T-helper 22 cell (primary cell): ENCODE data around the gene DNAJB12.
"Not testable (repeated sequence)": the region's sequence is repeated elsewhere in the genome, so short reads cannot be mapped to it uniquely, and the experiment has no call there.

Experiments used
- DNase-seq: peaks from one replicate; pipeline ENCODE4 v3.0.0-alpha.2; 2020; ENCODE audit warnings: low read depth

The DNAJB12 gene

GRCh38 chr10:72353028-72353964 lies 1.4 kb downstream of the DNAJB12 start:
- DNase-seq = no peak

GRCh38 chr10:72351479-72351878 lies 3.2 kb downstream of the DNAJB12 start:
- no peak for DNase-seq

- no peak for DNase-seq
Measured at GRCh38 chr10:72349438-72349837, 5.3 kb downstream of the DNAJB12 start.

GRCh38 chr10:72348282-72348681 lies 6.4 kb downstream of the DNAJB12 start:
- no peak for DNase-seq

- not testable (repeated sequence) for DNase-seq
Measured at GRCh38 chr10:72346117-72346516, 8.6 kb downstream of the DNAJB12 start.

GRCh38 chr10:72344932-72345331 lies 9.8 kb downstream of the DNAJB12 start:
- no peak for DNase-seq

GRCh38 chr10:72342911-72343310 lies 11.8 kb downstream of the DNAJB12 start:
- no peak for DNase-seq

GRCh38 chr10:72340510-72341261 lies 14.0 kb downstream of the DNAJB12 start:
- DNase-seq = peak; percentile 48

- no peak for DNase-seq
Measured at GRCh38 chr10:72338180-72338579, 16.5 kb downstream of the DNAJB12 start.

GRCh38 chr10:72337722-72338121 lies 17.0 kb downstream of the DNAJB12 start:
- DNase-seq = no peak

GRCh38 chr10:72337039-72337629 lies 17.6 kb downstream of the DNAJB12 start:
- no peak for DNase-seq

- no peak for DNase-seq
Measured at GRCh38 chr10:72336259-72337038, 18.3 kb downstream of the DNAJB12 start.

GRCh38 chr10:72335394-72336258 lies 19.1 kb downstream of the DNAJB12 start:
- peak; percentile 34 for DNase-seq

GRCh38 chr10:72334825-72335393 lies 19.8 kb downstream of the DNAJB12 start:
- DNase-seq = peak; percentile 89

- DNase-seq = no peak
Measured at GRCh38 chr10:72334196-72334824, 20.4 kb downstream of the DNAJB12 start.

- no peak for DNase-seq
Measured at GRCh38 chr10:72333112-72334015, 21.4 kb downstream of the DNAJB12 start.

GRCh38 chr10:72332423-72333111 lies 22.2 kb downstream of the DNAJB12 start:
- DNase-seq = no peak
